Smooth muscle cell (in vitro differentiated cells): ENCODE results near the gene SELPLG. TPM values are rescaled to one million over a fixed set of nuclear protein-coding genes. Genes with fewer than 3 reads are reported as not detected.
A peak's percentile ranks its signal among the peaks of the same experiment; 100 is the strongest.

Source experiments
- DNase-seq: peaks from one replicate; lab custom pipeline; 2025; ENCODE audit not compliant: unreplicated experiment; lab: John Stamatoyannopoulos, UW
- H2AFZ ChIP-seq: fragments of 200-600 bp; sonication (generic); 2 replicates; pipeline ENCODE4 v1.6.0; 2016; ENCODE audit warnings: antibody characterized with exemption, low read depth, mild to moderate bottlenecking
- H3F3A ChIP-seq: fragments of 200-600 bp; sonication (generic); 2 replicates; pipeline ENCODE4 v1.6.0; 2017; ENCODE audit warnings: antibody characterized with exemption, low read depth
- H3K27ac ChIP-seq: fragments of 200-600 bp; sonication (generic); 2 replicates; pipeline ENCODE4 v1.5.1; 2016; ENCODE audit warnings: low read depth, mild to moderate bottlenecking
- H3K27me3 ChIP-seq: fragments of 200-600 bp; sonication (generic); 2 replicates; pipeline ENCODE4 v1.6.1; 2016; ENCODE audit warnings: low read depth, mild to moderate bottlenecking
- H3K36me3 ChIP-seq: fragments of 200-600 bp; sonication (generic); 2 replicates; pipeline ENCODE4 v1.5.1; 2016; ENCODE audit warnings: low read depth
- H3K4me1 ChIP-seq: fragments of 200-600 bp; sonication (generic); 2 replicates; pipeline ENCODE4 v1.5.1; 2016; ENCODE audit warnings: low read depth
- H3K4me2 ChIP-seq: fragments of 200-600 bp; sonication (generic); 2 replicates; pipeline ENCODE4 v1.6.0; 2016; ENCODE audit warnings: mild to moderate bottlenecking
- H3K4me3 ChIP-seq: fragments of 200-600 bp; sonication (generic); 2 replicates; pipeline ENCODE4 v1.5.1; 2016; ENCODE audit warnings: mild to moderate bottlenecking
- H3K79me2 ChIP-seq: fragments of 200-600 bp; sonication (generic); 2 replicates; pipeline ENCODE4 v1.6.0; 2016; ENCODE audit warnings: low read depth, mild to moderate bottlenecking
- H3K9ac ChIP-seq: fragments of 200-600 bp; sonication (generic); 2 replicates; pipeline ENCODE4 v1.6.0; 2016; ENCODE audit warnings: low read depth
- H3K9me3 ChIP-seq: fragments of 200-600 bp; sonication (generic); replicated peaks from 2 replicates; pipeline ENCODE4 v1.5.1; 2016; ENCODE audit warnings: low read depth
- H4K20me1 ChIP-seq: fragments of 200-600 bp; sonication (generic); 2 replicates; pipeline ENCODE4 v1.6.0; 2016; ENCODE audit warnings: low read depth
- CTCF ChIP-seq: fragments of 200-600 bp; sonication (generic); IDR thresholded peaks from 2 replicates; pipeline ENCODE4 v1.5.1; 2017; ENCODE audit warnings: borderline replicate concordance, mild to moderate bottlenecking, antibody characterized with exemption; ENCODE audit not compliant: insufficient read depth, poor library complexity, severe bottlenecking
- WGBS: methylation state at CpG from one replicate; pipeline ENCODE4 v1.1.7; 2016; ENCODE audit warnings: low lambda C conversion rate; 5-methylcytosine and 5-hydroxymethylcytosine counted together
- polyA plus RNA-seq: library from polyadenylated mRNA; unstranded; fragments of >200 nt; fragmentation: Nextera tagmentation; extraction: Ambion mirVana; gene quantifications from 2 replicates; pipeline ENCODE4 v1.2.1, GENCODE V29; 2016
- total RNA-seq: library from RNA; depleted of rRNA; stranded (reverse); fragments of >200 nt; gene quantifications from 2 replicates; pipeline ENCODE4 v1.2.3, GENCODE V29; 2014

Gene SELPLG
- total and polyA plus RNA-seq, 2 experiments from 2014 or later: 0.09 to 2.0 TPM

DNA sequence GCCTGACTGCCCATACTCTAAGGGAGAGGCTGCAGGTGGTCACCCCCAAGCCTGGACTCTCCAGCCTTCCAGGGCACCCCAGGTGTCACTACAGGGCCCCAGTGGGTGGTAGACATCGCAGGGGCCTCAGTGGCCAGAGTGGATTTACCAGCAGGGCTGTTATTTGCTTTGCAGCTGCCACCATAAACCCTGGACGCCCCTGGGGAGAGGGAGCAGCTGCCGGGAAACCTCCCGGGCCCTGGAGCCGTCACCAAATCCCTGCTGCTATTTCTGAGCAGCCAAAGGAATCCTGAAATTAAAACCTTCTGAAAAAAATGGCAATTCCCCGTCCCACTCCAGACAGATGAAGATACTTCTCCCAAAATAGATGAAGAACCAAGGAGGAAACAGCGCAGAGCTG is 49.7 kb downstream of the SELPLG start:
- no peaks in the 10 kb centered on the region for H3K27me3 ChIP-seq
- H3K4me3 ChIP-seq: no peak overlapping the region
- H3K36me3 ChIP-seq: no peaks in the 10 kb centered on the region
- H3K79me2 ChIP-seq: no peaks in the 10 kb centered on the region
- peak overlapping the region; percentile 35 for H2AFZ ChIP-seq
- peak overlapping the region; percentile 7 for H3K27ac ChIP-seq
- no peak for DNase-seq
- H3K4me2 ChIP-seq: peak overlapping the region; percentile 29
- H3K9me3 ChIP-seq: no peaks in the 10 kb centered on the region
- WGBS: 17% methylated on average over 7 of the region's 7 CpGs
- no peak overlapping the region for H3K9ac ChIP-seq
- H3F3A ChIP-seq: peaks cover 13% of the 10 kb centered on the region
- TF ChIP-seq CTCF: no peak
- no peaks in the 10 kb centered on the region for H4K20me1 ChIP-seq
- H3K4me1 ChIP-seq: peaks cover 16% of the 10 kb centered on the region

GRCh38 chr12:108582978-108583770 is 50.5 kb downstream of the SELPLG start:
- Histone ChIP-seq H3K9me3 (no peaks in the 10 kb centered on the region), H3F3A (peaks cover 13% of the 10 kb centered on the region), H3K79me2 (no peaks in the 10 kb centered on the region), H3K4me2 (peak overlapping the region; percentile 29), H3K4me1 (peaks cover 12% of the 10 kb centered on the region), H3K36me3 (no peaks in the 10 kb centered on the region), H3K27me3 (no peaks in the 10 kb centered on the region), H3K27ac (peak overlapping the region; percentile 50), H3K9ac (no peak overlapping the region), H2AFZ (no peak overlapping the region), H4K20me1 (no peaks in the 10 kb centered on the region), H3K4me3 (no peak overlapping the region)
- WGBS: 65% methylated on average over 10 of the region's 10 CpGs
- no peak for DNase-seq
- TF ChIP-seq CTCF: no peak

- Histone ChIP-seq H3K4me2 (no peak overlapping the region), H3K4me3 (no peak overlapping the region), H4K20me1 (no peaks in the 10 kb centered on the region), H3K4me1 (peaks cover 12% of the 10 kb centered on the region), H3K79me2 (no peaks in the 10 kb centered on the region), H3K9ac (no peak overlapping the region), H2AFZ (no peak overlapping the region), H3K9me3 (no peaks in the 10 kb centered on the region), H3K27ac (peak overlapping the region; percentile 50), H3F3A (peaks cover 13% of the 10 kb centered on the region), H3K27me3 (no peaks in the 10 kb centered on the region), H3K36me3 (no peaks in the 10 kb centered on the region)
- no peak for TF ChIP-seq CTCF
- WGBS: 81% methylated on average over 9 of the region's 9 CpGs
- no peak for DNase-seq
Measured at GRCh38 chr12:108582509-108582908, 51.2 kb downstream of the SELPLG start.
